Left forelimb (tissue), 1 donor: ENCODE measurements around the gene GALNT9.

ENCODE experiments used
- DNase-seq: peaks from one replicate; pipeline ENCODE4 v3.0.0-alpha.2; 2018; ENCODE audit warnings: low spot score

The GALNT9 gene

DNA sequence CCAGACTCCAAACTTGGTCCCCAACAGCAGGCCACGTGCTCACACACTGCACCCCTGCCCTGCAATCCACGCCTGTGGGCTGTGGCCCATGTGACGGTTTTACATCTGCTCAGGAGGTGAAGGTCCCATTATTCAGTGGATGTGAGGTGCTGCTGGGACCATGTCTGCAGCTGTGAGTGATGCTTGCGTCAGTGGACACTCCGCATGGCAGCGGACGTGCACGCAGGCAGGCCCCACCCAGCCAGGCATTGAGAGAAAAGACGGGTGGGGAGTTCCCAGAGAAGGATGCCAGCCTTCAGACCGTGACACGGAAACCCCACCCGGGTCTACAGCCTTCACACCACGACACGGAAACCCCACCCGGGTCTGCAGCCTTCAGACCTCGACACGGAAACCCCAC is 117.6 kb downstream of the GALNT9 start:
- no peak for DNase-seq

DNA sequence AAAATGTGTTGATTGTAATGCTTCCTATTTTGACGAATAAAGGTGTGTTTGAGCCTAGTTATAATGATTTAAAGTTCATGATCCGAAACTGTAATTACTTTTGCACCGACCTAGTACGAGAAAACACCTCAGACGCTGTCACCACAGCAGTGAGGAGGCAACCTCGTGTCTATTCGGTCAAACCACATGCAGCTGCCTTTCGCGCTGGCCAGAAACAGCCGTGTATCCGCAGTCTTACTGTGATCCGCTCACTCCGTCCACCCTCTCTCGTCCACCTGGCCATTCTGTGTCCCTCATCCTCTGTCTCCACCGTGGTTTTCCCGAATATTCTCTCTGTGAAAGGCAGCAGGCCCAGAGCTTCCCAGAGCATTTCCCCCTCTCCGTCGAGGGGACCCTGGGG is 118.1 kb downstream of the GALNT9 start:
- DNase-seq, result no peak

DNA sequence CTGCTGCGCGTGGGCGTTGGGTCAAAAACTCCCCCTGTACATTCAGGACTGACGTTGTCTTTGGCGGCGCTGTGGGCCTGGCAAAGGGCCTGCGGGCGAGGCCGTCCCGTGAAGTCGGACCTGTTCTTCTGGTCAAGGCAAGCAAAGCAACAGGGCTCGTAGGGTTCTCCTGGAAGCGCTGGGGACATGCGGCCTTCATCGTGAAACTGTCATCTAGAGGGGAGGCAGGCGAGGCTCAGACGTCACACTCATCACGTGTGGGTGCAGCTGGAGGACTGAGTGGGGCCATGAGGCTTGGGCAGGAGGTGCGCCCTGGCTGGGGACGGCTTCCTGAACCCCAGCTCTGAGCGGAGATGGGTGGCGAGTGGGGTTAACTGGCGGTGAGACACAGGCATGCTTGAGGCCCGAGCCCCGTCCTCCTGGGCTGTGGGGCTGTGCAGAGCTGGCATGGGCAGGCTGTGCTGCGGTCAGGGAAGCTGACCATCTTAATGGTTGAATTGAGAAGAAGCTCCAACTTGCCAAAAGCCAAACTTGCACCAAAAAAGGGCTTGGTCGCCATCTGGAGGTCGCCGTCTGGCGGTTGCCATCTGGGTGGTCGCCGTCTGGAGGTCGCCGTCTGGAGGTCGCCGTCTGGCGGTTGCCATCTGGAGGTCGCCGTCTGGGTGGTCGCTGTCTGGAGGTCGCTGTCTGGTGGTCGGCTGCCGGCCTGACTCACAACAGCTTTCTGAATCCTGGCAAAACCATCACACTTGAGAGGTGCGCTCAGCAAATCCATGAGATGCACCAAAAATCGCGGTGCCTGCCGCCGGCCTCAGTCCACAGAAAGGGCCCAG is 119.0 kb downstream of the GALNT9 start:
- no peak for DNase-seq

DNA sequence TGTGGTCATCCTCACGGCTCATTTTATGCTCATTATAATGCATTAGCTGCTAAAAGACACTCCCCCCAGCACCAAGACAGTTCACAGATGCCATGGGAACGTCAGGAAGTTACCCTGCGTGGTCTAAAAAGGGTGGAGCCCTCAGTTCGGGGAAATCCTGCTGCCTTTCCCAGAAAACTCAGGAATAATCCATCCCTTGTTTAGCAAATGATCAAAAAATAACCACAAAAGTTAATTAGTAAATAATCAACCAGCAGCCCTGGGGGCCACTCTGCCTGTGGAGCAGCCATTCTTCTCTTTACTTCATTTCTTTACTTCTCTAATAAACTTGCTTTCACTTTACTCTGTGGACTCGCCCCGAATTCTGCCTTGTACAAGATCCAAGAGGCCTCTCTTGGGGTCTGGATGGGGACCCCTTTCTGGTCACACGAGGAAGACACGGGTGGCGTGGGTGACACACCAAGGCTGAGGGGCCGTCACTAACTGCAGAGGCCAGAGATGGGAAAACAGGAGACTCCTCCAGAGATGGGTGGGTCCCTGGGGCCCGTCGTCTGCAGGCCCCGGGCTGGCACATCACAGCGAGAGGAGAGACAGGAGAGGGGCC is 119.7 kb downstream of the GALNT9 start:
- no peak for DNase-seq

DNA sequence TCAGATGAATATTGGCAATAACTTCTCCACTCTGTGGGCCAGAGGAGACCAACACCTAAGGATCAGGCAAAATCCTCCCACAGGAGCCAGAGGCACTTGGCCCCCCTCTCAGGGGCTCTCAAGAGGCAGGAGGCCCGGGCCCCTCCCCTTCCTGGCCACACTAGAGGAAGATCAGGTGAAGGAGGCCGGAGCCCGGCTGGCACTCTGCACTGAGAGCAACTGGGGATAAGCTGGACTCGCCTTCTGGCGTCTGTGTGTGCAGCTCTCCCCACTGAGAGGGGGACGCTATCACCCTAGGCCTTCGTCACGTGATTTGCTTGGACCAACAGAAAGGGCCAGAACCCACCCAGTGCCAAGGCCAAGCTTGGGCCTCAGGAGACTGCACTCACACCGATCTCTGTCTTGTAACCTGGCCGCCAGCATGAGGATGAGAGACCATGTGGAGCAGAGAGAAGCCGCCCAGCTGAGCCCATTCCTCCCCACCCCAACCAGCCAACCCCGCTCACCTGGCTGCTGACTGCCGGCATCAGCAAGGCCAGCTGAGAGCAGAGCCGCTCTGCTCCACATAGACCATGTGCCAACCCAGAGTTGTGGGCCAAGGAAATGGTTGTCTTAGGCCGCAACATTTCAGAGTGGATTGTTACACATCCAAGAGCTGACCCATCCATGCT is 121.1 kb downstream of the GALNT9 start:
- no peak for DNase-seq

DNA sequence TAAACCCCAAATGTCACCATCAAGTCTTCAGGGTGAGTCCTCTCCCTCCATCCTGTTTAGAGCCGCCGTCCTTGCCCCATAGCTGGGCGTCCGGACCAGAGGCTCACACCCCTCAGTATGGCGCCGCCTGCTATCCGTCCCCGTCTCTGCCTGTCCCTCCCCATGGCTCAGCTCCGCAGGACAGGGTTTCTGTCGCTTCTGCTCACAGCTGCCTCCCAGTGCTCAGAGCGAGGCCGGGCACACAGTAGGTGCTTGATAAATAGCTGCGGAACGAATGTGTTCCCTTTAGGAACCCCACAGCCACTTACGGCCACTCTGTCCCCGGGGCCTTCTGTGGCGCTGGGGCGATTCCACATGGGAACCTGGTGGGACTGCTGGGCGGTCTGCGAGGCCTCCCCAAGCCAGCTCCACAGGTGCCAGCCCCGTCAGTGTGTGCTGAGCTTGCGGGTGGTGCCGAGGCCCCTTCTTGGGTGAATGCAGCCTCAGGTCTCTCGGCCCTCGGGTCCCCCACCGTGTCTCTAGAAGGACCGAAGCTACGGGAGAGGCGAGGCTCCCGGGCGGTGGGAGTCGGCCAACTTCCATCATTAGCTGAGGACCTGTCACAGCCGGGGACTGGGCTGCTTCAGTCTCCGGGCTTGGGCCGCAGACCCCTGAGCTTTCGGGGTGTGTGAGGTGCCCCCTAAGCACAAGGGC is 122.2 kb downstream of the GALNT9 start:
- DNase-seq, result no peak

DNA sequence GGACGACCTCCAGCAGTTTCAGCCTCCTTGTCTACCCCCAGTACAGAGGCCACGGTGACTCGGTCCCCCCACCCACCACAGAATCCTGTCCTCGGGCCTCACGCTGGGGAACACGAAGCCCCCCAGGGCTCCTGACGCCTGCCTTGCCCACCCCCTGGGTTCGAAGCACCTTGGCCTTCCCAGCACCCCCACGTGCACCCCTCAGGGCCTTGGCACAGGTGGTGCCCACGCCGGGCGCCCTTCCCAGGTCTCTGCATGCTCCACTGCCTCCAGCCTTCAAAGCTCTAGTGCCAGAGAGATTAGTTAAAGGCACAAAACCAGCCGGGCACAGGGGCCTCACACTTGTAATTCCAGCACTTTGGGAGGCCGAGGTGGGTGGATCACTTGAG is 123.3 kb downstream of the GALNT9 start:
- DNase-seq, result no peak

DNA sequence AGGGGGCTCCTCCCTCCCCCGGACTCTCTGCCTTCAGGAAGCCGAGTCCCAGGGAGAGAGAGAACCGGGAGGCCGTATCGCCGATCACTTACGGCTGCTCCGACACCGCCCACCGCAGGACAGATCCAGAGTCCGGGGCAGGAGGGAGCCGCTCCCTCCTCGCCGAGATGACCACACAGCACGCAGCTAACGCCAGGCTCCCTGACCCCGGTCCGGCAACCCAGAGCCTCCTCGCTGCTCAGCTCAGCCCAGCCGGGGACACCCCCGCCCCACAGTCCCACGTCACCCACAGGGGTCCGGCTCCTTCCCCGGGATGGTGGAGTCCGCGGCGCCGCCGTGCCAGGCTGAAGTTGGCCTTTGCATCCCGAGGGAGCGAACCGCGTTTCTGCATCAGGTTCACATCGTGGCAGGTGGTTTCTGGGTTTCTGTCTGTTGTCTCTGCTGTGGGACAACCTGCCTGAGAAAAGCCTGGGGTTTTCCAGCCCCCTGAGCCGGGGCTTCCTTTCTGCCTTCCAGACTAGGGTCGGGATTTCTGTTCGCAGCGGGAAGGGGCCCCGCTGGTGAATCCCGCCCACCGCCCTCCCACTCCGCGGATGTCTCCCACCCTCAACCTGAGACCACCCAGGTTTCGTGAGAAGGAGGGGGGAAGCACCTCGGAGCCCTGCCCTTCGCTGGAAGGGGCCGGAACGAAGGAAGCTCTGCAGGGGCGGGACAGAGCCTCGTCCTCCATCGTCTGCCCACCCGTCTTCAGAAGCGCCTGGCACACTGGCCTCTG is 123.9 kb downstream of the GALNT9 start:
- no peak for DNase-seq

DNA sequence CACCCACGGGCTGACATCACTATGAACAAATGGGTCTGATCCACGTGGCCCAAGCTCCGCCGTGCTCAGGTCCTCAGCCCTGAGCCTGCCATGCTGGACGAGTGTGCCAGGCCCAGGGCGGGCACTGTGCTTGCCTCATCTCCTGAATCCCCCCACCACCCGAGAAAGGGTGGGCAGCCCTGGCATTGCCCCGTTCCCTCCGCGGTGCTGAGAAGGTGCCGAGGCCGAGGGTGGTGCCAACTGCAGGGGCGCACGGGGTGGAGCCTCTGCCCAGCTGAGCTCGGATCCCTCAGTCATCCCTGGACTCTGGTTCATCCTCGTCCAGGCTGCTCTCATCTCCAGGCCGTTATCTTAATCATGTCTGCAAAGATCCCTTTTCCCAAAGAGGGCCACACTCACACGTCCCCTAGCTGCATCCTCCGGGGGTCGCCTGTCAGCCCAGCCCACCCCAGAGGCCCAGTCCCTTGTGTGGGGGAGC is 124.6 kb downstream of the GALNT9 start:
- DNase-seq, result no peak

DNA sequence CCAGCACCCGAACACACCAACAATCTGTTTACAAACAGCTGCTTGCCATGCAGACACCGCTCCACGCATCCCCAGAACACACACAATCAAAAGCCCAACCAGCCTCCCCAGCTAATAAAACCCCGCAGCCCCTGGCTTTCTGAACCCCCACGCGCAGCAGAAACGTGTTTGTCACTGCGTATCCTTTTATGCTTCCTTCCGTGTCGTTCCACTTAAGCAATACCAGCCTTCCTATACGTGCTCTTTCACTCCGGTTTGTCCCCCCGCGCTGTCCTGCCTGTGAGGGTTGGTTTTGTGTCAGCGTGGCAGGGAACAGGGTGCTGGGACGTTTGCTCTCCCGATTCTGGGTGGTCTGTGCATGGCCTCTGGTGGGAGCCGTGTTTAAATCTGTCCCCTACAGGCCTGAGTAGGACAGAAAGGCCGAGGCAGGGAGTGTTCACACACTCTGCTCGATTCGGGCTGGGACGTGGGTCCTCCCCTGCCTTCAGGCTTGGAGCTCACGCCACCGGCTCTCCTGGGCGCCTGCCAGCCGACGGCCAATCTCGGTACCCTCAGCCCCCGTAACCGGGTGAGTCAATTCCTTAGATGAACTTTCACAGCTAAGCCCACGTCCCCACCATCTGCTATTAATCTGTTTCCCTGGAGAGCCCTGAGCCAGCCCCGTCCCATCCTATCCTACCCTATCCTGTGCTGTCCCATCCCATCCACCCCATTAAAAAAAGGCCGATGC is 125.2 kb downstream of the GALNT9 start:
- DNase-seq, result no peak

DNA sequence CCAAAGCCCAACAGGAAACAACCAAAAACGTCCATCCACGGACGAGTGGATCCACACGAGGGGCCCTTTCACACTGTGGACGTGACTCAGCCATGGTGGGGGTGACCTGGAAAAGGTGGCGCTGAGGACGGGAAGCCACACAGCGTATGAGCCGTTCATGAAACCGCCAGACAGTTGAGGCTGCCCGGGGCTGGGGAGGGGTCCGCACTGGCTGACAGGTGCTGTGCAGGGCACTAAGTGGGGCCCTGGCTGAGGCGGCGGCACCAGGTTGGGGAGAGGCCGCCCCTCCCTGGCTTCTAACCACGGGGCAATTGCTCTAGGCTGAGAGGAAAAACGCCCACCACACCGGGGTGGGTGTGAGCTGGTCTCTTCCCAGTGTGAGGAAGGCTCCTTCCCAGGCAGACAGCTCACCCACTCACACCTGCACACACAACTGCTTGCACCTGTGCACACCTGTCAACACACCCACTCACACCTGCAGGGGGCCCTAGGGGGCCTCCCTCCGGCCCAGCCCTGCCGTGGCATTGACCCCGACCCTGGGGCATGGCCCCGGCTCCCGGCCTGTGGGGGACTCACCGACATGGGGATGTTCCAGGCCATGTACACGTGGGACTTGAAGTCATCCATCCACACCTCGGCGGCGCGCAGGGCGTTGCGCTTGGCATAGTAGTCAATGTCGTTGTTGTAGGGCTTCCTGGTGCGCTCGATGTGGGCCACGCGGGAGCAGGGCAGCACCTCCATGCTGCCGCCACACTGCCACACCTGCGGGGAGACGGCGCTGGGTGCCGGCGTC is 126.3 kb downstream of the GALNT9 start:
- no peak for DNase-seq

DNA sequence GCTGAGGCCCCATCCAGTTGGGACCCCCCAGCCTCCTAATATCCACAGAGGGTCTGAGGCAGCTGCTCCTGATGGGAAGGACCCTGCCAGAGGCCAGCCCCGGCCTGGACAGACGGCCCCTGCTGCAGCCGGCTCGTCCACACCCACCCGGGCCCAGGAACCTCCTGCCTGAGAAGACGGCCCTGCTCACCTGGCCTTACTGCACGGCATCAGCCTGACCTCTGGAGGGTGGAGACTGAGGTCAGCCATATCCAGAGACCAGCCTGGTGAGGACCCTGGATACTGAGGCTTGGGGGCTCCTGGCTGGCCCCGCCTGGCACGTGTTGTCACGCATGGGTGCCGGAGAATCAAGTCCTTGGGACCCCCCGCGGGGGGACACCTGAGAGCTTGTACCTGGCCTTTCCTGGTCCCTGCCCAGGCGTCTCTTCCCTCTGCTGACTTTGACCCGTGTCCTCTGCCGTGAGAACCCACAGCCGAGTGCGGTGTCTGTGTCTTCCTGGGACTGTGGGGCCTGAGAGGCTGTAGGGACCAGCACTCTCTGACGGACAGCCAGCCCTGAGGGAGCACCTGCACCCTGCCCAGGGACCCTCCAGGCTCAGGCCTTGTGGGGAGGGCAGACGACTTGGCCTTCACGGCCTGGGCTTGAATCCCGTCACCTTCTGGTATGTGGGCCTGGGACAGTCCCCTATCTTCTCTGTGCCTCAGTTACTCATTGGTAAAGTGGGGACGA is 127.8 kb downstream of the GALNT9 start:
- DNase-seq, result no peak

DNA sequence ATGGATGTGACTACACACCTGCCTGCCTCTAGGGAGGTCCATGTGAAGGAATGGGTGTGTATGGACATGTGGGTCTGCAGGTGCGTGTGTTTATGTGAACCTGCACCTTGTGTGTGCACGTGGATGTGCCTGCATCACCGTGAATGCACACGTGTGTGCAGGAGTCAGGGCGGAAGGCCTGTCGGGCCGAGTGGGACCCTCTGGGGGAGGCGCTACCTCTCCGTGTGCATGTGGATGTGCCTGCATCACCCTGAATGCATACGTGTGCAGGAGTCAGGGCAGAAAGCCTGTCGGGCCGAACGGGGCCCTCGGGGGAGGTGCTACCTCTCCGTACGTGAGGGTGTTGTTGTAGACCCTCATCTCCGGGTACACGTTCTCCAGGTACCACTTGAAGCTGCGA is 128.6 kb downstream of the GALNT9 start:
- no peak for DNase-seq

DNA sequence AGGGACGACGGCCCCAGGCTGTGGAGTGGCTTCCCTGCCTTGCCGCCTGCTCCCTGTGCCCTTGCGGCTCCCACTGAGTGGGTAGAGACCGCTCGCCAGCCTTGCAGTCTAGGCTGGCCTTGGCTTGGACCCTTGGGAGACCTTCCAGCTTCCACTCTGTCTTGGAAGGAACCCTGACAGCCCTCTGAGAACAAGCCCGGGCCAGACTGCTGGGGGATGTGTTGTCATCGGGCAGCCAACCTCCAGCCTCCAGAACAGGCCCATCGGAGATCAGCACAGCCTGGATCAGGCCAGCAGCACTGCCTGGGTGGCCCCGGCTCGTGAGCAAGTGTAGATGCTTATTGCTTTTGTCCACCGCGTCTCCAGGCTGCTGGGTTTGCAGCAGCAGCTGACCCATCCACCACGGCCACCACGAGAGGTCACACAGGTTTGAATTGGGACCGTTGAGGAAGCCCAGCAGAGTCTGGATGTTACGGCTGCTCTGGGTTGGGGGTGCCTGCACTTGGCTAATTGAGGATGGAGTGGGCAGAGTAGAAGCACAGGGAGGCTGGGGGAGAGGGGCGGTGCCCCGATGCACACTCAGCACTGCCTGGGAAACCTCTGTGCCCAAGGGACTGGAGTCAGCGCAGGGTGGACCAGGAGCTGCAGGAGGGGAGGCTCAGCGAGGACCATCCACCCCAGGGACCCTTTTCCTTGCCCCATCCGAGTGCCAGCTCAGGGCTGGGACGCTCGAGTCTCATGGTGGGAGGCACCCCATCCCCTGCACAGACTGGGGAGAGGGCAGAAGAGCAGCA is 129.7 kb downstream of the GALNT9 start:
- DNase-seq, result no peak

DNA sequence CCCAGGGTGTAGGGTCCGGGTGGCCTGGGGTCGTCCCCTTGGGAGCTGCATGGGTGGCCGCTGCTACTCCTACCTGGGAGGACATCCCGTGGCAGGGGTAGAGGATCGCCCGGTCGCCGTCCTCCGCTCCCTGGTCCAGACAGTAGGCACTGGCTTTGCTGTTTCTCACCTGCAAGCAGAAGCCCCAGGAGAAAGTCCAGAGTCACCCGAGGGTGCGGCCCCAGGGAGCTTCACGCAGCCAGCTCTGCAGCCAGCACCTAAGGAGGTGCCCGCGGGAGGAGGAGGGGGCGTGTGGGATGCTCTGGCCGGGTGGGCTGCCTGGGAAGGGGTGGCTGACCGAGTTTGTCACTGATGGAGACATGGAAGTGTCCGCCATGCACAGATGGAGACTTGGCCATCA is 130.3 kb downstream of the GALNT9 start:
- no peak for DNase-seq

DNA sequence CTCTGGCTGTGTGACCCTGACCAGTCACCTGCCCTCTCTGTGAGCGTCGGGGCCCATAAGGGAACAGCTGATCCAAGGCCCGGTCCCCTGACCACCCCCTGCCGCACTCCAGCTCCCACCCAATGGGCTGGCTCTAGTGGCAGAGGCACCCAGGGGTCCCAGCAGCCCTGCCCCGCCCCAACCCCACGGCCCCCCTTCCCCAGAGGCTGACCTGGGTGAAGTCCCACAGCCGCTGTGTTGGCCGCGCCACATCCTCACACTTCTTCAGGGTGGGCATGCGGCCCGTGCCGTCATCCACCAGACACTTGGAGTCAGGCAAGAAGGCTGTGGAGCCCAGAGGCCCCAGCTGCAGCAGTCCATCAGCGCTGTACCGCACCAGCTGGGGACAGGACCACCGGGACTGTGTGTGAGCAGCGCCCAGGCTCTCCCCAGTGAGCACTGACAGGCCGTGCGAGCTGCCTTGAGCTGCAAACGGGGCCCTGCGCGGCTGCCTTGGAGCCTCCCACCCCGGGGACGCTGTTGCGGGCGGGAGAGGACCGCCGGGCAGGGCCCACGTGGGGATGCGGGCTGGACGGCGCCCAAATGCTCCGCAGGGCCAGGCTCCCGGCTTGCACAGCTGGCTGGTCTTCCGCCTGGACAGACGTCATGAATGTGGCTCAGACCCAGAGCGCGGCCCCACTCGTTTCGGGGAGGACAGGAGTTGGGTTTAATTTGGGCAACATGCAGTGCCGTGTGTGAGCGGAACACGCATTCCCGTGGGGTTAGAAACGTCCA is 131.6 kb downstream of the GALNT9 start:
- no peak for DNase-seq

DNA sequence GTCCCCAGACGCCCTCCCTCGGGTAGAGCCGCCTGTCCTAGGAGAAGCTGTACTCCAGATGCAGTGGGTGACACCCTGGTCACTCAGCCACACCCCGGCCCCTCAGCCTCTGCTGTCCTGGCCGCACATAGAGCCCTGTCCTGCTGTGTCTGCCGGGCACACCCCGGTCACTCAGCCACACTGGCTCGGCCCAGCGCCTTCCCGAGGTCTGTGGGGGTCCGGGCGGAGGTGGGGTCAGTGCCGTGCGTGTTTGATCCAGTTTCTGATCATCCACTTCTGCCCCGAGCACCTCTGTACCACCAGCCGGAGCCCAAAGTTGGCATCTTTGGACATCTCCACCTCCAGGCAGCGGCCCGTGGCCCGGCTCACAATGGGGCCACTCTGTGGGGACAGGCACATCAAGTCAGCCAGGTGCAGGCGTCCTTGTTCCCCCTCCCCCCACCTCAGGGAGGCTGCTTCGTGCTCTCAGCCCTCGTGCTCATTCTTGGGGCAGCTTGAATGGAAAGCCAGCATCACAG is 132.5 kb downstream of the GALNT9 start:
- DNase-seq, result no peak
